Lower leg skin (tissue), 3 donors: Measurements from ENCODE around the gene ILKAP.

Experiments
- POLR2A ChIP-seq, 2 donors: fragments of 450-650 bp; IDR thresholded peaks; one replicate each; pipeline ENCODE4 v1.6.1; 2016 to 2017; ENCODE audit warnings: antibody characterized with exemption in 2 of 2, mild to moderate bottlenecking in 1 of 2, moderate library complexity in 1 of 2
- TF ChIP-seq, protein P1 (sequence below), 3 donors: fragments of 450-650 bp; IDR thresholded peaks; one replicate each; pipeline ENCODE4 v1.5.1; 2016; ENCODE audit warnings: antibody characterized with exemption in 3 of 3, mild to moderate bottlenecking in 3 of 3, moderate library complexity in 2 of 3

DNA sequence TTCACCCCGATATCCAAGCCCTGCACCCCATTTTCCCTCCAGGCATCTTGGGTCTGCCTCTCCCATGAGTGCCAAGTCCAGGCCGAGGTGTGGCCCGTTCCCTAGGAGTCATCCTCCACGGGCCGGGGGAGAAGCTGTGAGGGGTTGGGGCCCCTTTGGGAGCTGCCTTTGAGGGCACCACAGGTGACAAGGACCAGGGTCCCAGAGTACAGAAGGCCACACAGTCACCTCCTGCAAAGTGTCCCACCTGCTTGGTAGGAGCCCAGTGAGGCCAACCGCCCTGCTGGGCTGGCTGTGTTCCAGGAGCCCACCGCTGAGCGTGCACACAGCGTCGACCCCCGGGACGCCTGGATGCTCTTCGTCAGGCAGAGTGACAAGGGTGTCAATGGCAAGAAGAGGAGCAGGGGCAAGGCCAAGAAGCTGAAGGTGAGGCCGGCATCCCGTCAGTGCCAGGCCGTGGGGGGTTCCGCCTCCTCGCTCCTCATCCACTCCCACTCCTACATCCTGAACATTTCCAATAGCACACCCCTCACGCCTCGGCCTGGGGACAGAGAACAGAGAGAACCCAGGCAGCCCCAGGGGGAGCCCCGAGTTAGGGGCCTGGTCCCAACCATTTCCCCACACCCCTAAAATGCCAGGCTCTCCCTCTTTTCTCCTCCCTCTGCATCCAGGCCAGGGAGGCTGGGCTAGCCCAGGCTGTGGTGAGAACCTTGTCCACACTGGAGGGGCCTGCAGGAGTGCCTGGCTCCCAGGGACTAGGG, 42.0 kb downstream of the ILKAP start:
- TF ChIP-seq, protein P1, sequence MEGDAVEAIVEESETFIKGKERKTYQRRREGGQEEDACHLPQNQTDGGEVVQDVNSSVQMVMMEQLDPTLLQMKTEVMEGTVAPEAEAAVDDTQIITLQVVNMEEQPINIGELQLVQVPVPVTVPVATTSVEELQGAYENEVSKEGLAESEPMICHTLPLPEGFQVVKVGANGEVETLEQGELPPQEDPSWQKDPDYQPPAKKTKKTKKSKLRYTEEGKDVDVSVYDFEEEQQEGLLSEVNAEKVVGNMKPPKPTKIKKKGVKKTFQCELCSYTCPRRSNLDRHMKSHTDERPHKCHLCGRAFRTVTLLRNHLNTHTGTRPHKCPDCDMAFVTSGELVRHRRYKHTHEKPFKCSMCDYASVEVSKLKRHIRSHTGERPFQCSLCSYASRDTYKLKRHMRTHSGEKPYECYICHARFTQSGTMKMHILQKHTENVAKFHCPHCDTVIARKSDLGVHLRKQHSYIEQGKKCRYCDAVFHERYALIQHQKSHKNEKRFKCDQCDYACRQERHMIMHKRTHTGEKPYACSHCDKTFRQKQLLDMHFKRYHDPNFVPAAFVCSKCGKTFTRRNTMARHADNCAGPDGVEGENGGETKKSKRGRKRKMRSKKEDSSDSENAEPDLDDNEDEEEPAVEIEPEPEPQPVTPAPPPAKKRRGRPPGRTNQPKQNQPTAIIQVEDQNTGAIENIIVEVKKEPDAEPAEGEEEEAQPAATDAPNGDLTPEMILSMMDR (IDR thresholded peaks at IDR 0.05) = no peak
- no peak for TF ChIP-seq POLR2A (IDR thresholded peaks at IDR 0.05)
